Frontal cortex (tissue), 4 donors: ENCODE data around the gene RGS7. TPM values are rescaled to one million over a fixed set of nuclear protein-coding genes. Genes with fewer than 3 reads are reported as not detected.
"Not testable (repeated sequence)": the region's sequence is repeated elsewhere in the genome, so short reads cannot be mapped to it uniquely, and the experiment has no call there.

ENCODE experiments used
- DNase-seq, 2 donors: peaks; one replicate each; pipeline ENCODE4 v3.0.0; 2012; ENCODE audit warnings: low spot score in 2 of 2
- FAIRE-seq: peaks from 2 replicates; lab custom pipeline; 2012; peaks lifted over from hg19 to GRCh38; lab: Jason Lieb, UNC
- total RNA-seq: library from RNA; depleted of rRNA; stranded (reverse); fragments of >200 nt; gene quantifications from one replicate; pipeline ENCODE4 v1.2.3, GENCODE V29; 2014
- donor health status: control.
- donor health status: control.
- donor health status: control.

Gene RGS7
- total RNA-seq, 1 donor from 2014 or later: 20.0 TPM

DNA sequence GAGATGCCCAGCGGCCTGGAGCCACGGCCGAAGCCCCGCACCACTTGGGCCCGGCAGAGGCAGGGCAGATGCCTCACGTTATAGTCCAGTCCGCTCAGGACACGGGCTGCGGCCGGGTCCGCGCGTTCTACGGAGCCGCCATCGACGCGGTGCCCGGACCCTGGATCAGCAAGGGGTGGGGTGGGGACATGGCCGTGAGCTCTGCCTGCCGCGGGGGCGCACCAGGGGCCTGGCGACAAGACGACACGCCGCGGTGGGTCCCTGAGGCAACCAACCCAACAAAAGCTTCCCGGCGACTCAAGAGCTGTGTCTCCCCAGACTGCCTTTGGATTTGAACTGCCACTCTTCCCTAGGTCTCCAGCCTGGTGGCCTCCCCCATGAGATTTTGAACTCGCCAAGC, 533.6 kb downstream of the RGS7 start:
- DNase-seq (no peak), FAIRE-seq (no peak)

DNA sequence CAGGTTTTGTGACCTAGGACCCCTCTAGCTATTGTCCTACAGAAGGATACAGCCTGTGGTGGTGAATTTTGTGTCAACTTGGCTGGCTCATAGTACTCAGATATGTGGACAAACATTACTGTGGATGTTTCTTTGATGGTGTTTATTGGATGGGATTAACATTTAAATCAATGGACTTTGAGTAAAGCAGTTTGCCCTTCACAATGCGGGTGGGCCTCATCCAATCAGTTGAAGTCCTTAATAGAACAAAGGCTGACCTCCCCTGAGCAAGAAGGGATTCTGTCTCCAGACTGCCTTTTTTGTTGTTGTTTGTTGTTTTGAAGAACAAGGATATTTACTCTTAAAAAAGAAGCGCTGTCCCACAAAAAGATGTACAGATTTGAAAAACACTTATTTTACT, 535.1 kb downstream of the RGS7 start:
- FAIRE-seq: no peak

DNA sequence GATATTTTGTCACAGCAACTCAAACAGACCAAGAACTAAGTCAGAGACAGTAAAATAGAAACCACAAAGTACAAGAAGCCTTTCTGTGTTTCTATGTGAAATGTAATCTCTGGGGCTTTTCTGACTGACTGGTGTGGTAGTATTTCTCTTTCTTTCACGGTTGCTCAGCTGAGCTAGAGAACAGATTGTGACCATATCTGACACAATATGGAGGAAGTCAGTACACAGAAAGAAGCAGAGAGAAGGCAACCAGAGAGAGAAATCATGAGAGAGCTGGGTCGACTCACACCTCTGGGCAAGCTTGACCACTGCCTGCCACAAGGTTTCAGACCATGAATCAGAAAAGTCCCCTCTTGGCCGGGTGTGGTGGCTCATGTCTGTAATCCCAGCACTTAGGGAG, 536.2 kb downstream of the RGS7 start:
- DNase-seq (no peak), FAIRE-seq (no peak)

More for the DNA sequence above, 535.1 kb downstream of the RGS7 start:
- DNase-seq: no peak

DNA sequence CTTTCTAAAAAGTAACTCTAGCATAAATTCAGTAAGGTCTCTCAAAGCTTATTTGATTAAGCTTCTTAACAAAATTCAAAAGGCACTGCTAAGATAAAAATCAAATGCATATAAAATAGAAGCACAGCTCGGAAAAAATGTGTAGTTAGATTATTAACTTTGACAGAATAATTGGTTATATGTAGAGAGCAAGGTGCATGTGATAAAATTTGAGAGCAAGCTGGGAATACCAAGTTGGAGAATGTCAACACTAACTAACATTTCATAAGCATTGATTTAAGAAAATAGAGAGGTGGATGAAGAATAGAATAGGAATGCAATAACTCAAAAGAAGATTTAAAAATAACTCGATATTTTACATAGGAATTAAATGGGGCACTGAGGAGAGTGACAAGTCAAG, 540.5 kb downstream of the RGS7 start:
- FAIRE-seq (no peak), DNase-seq (no peak)

DNA sequence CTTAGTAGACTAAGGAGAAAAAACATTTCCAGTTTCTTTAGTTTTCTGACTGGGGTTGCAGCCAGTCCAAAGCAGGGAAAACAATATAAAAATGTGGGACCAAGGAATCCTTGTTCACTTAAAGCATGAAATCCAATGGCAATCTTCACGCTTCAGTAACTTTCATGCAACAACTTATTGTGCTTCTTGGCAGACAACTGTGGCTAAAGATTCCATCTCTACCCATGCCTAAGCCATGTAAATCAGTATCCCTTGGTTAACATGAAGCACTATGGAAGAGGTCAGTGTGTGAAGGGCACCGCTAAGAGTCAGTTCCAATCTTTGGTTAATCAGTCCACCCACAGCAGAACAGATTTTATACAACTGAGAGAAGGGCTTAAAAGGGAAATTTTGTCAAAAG, 543.3 kb downstream of the RGS7 start:
- FAIRE-seq (no peak), DNase-seq (no peak)

DNA sequence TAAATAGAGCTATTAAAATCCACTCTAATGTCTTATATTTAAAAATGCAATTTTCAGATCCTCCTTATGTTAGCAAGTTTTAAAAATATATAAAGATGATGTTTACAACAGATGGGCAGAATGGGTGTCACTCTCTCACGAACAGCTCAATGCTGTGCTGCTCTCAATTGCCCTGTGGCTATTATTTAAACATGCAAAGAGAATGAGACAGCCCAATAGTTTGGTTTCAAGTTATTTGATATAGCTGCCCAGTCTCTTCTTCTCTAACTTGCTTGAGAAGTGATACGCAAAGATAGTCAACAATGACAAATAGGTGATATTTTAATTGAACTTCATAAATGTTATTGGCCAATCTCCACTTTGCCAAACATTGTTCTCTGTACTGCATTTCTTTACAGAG, 545.7 kb downstream of the RGS7 start:
- DNase-seq: no peak
- no peak for FAIRE-seq

DNA sequence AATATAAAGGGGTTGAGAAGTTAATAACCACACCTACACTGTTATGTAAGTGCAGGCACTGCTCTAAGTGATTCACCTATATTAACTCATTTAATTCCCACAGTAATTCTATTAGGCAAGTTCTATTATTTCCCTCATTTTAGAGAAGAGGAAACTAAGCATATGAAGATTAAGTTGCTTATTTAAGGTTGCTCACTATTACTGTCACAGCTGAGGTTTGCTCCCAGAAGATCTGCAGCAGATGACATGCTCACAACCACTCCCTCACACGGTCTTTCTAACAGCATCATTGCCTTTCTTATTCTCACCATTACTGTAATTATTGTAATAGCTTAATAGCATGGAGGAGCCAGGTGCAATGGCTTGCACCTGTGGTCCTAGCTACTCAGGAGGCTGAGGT, 548.6 kb downstream of the RGS7 start:
- DNase-seq (no peak), FAIRE-seq (no peak)

DNA sequence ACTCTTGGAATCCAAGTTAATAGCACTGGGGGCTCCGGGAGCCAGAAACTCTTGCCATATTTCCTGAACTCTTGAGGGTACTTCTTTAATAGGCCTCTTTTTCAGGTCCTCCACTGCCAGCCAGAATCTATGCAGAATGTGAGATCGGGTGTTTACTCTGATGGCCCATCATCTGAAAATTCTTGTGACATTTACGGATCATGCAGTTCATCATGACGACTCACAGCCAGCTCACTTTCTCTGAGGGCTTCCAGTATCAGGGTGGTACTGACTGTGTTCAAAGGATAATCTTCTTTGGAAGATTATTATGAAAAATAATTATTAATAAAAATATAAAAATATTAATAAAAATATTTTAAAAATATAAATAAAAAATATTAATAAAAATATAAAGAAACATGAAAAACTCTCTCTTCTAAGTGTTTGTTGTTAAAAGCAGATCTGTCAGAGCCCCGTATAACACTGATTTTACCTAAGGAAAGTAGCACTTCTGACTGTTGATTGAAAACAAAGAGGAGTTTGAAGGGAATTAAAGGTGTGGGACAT, 550.7 kb downstream of the RGS7 start:
- FAIRE-seq (no peak), DNase-seq (no peak)

DNA sequence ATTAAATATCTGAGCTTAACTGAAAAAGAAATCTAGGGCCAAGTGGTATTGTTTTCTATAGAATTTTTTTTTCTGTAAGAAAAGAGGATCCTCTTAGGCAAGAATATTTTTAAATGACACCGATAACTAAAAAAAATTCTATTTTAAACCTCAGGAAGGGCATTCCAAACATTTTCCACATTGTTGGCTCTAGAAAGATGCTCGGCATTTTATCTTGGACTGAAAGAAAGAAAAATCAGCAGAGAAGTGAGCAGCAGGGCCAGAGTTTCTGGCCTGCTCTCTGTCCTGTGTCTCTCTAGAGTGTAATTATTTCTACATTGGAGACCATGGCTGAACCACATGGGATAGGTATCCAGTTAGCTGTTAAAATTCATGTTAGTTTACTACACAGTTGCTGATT, 552.5 kb downstream of the RGS7 start:
- no peak for FAIRE-seq
- no peak for DNase-seq

DNA sequence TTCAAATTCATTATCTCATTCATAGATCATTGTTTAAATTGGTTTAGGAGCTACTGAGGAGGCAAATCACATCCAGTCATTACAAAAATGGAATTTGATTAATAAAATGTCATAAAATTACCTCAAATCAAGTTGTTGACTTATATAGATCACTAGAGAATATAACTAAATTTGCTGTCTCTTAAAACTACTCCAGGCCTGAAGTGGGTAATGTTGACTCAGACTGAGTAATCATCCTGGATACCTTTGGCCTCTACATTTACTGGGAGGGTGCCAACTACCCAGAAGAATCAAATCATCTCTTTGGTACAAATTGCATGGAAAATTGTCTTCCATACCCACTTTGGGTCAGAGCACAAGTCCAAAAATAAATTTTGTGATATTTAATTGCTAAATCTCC, 553.9 kb downstream of the RGS7 start:
- DNase-seq (no peak), FAIRE-seq (no peak)

DNA sequence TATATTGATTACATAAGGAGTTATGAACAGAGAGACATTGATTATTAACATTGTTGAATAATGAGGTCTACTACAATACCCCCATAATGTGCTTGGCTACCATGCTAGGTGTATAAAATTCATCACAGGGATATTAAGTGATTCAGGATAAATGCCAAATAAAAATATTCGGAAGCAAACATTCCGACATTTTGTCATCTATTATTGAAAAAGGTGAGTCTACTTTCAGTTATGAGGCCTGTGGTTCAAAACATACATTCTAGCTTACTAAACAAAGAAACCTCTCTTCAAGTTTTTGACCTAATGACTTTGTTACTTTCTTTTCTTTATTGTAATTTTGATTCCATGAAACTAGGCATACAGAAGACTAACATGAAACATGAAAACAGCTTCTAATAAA, 554.7 kb downstream of the RGS7 start:
- FAIRE-seq (no peak), DNase-seq (no peak)

DNA sequence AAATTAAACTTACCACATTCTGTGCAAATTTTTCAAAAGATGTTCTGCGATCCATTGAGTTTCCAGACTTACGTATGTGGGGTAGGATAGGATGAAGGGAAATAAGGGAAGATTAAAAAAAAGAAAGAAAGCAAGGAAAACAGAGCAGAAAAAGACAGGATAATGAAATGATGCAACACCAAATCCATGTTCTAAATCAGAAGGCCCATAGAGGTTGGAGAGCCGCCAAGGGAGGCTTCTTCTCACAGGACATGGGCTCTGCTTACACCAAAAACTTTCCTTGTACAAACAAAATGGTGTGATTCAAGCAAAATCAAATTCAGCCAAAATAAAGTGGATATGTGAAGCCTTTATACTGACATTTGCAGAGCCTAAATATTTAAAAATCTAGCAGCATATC, 555.6 kb downstream of the RGS7 start:
- DNase-seq (no peak), FAIRE-seq (no peak)

DNA sequence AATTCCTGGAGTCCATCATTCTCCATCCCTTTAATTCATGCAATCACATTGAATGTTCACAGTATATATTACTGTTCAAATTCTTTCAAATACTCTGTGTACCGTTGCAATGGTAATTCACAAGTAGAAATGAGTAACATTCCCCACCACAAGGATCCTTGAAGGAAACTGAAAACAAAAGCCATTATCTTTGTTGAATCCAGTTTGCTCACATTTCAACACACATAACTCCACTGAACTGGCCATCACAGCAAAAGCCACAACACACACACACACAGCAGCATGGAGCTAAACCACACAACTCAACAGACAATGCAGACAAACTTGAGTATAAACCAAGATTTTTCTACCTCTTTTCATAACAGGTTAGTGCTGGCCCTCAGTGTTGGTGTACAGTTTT, 556.7 kb downstream of the RGS7 start:
- FAIRE-seq (no peak), DNase-seq (no peak)

DNA sequence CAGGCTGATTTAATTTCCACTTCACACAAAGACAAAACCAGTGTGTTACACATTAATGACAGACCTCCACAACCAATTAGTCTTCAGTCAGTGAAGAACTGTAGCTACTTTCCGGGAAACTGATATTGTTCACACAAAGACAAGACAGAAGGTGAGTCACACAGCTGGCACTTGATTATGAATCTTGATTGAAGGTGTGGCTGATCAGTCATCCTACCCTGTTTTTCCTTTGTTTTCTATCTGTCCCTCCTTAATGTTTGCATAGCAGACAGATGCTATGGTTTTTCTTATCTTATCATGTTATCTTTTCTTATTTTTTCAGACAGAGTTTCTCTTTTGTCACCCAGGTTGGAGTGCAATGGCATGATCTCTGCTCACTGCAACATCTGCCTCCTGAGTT, 560.0 kb downstream of the RGS7 start:
- DNase-seq: no peak
- no peak for FAIRE-seq

DNA sequence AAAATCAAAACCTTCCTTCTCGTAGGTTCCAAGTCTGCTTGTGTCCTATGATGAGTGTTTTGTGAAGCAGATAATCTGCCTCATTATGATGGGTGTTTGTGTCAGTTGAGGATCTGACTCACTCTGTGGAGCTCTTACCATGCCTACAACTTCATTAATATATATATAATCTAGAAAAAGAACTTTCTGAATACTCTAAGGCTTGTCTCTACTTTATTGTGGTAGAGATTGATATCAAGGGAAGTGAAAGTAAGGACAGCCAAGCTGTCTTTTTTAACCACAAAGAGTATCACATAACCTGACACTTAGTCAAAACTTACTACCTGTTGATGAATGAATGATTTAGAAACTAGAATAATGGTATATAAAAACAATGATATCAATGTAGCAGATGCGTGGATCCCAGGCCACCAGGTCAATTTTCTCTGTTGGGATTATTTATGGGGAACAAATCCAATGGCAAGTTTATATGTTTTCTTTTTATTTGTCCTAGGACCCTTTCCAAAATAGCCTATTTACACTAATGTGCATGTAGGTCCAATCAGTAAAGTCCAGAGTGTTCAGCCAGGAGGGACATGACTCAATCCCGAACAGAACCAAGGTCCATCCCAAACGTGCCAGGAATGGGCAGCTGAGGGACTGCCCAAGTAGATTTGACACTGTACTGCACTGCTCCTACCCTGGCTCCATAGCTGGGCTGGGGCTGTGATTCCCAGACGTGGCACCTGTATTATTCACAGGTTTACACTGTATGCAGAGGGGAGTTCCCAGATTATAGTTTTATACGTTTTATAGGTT, 562.8 kb downstream of the RGS7 start:
- FAIRE-seq: no peak

DNA sequence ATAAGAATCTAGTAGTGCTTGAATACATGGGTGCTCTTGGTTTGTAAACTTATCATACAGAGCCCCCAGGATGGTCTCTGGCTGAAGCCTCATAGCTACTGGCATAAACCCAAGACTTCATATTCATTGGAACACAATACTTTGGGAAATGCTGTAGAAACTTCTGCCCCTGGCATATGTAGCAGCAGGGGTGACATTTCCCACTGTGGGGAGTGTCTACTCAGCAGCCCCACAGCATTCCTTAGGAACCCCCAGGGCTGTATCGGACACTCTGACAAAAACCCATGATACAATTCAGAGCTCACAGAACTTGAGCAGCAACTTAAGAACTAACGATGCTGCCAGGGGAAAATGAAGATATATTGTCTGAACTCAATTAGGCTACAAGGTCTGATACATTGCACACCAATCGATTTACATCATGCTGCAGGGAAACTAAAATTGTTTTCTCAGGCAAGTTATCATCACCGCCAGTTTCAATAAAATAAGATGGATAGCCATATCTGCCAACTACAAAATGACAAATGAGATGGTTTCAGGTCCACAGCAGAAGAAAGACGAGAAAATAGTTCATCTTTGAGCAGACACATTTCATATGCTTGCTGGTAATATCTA, 564.0 kb downstream of the RGS7 start:
- FAIRE-seq (no peak), DNase-seq (no peak)

More for the DNA sequence above, 562.8 kb downstream of the RGS7 start:
- no peak for DNase-seq

DNA sequence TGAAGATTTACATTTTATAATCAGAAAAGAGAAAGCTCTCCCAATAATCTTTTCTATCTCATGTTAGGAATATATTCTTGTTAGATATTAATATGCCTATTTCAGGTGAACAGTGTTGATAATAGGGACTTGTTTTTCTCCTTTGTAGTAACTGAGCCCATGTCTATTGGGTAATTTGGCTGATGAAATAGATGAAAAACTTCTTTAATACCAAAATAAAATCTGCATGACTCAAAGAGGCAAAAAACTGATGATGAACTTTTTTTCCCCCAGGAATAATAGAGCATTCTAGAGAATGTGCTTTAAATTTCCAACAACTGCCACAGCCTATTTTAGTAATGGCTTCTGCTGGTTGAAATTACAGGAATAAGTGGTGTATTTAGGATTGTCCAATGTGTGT, 566.1 kb downstream of the RGS7 start:
- DNase-seq (no peak), FAIRE-seq (no peak)

DNA sequence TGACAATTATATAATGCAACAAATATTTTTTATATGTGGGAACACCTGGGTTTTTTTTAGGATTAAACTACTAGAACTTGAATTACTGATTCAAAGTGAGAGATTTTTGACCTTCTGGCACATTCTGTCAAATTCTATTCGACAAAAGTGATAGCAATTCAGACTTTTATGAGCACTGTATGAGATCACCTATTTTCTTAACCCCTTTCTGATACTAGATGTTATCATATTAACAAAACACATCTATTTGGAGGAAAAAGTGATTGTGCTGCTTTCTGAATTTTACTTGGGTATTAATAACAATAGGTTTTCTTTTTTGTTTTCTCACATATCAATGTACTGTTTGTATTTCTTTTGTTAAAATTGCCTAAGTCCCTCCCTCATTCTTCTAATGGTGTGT, 570.1 kb downstream of the RGS7 start:
- DNase-seq (no peak), FAIRE-seq (no peak)

DNA sequence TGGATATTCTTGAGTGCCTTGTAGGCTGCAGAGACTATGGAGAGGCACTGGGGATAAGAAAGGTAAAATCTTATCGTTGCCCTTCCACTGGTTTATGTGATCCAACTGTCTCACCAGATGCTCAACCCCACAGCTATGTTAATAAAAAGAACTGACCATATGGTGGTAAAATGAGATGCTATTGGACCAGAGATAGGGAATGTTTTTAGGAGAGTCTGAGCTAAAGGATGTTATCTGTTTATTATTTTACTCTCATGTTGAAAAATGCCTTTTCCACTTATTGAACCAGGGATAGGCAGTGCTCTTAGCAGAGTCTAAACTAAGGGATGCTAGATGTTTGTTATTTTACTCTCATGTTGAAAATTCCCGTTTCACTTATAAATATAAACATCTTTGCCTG, 572.2 kb downstream of the RGS7 start:
- DNase-seq: no peak
- no peak for FAIRE-seq

DNA sequence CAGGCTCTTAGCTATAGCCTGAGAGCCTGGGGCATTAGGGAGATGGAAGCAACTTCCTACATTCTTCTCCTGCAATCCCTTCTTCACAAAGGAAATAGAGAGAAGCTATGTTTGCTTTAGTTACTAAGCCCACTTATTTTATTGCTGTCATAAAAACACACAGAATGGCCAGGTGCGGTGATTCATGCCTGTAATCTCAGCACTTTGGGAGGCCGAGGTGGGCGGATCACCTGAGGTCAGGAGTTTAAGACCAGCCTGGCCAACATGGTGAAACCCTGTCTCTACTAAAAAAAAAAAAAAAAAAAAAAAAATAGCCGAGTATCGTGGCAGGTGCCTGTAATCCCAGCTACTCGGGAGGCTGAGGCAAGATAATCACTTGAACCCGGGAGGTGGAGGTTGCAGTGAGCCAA, 573.3 kb downstream of the RGS7 start:
- not testable (repeated sequence) for FAIRE-seq, DNase-seq

DNA sequence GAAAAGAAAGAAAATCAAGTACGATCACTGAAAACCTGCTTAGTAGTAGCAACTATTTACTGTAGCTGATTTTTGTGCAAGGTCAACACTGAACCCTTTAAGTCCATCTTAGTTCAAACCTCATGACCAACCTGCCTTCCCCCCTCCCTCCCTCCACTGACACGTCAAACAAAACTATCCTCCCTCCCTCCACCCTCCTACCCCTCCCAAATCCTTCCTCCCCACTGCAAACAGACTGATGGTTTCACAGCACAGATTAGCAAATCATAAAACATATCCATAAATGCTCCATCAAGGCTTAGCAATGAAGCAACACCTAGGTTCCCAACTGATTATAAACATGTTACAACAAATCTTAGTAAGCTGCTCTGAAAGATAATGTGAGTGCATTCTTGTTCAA, 580.8 kb downstream of the RGS7 start:
- FAIRE-seq: no peak
- DNase-seq: no peak

DNA sequence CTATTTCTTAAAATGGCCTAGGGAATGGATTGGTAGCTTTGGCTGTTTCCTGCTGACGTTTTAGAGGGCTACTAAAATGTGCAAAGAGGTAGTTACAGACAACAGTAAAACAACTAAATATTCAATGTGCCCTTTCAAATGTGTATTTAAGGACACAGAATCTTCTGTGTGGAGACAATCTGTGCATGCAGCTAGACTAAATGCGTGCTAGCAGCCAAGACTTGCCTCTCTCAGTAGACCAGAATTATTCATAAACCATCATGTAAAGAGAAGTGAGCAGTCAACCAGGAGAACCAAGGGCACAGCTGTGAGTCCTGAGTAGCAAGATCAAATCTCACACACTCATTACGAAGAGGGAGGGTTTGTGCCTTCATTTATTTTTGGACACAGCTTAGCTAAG, 584.9 kb downstream of the RGS7 start:
- DNase-seq (no peak), FAIRE-seq (no peak)
